Stimulated activated CD8-positive, alpha-beta memory T cell treated with anti-CD3 and anti-CD28 coated beads, Interleukin-2, amount 100 ng/mL, for 48 hours (primary cell): ENCODE data around the gene JMJD1C.

ENCODE experiments used
- DNase-seq, 2 donors: peaks; one replicate each; pipeline ENCODE4 v3.0.0-alpha.2; 2020; ENCODE audit warnings: low read depth in 2 of 2

The JMJD1C gene

GRCh38 chr10:63437116-63437949 lies 28.4 kb downstream of the JMJD1C start:
- DNase-seq = no peak

- DNase-seq = no peak
Measured at GRCh38 chr10:63436225-63436624, 29.6 kb downstream of the JMJD1C start.

DNA sequence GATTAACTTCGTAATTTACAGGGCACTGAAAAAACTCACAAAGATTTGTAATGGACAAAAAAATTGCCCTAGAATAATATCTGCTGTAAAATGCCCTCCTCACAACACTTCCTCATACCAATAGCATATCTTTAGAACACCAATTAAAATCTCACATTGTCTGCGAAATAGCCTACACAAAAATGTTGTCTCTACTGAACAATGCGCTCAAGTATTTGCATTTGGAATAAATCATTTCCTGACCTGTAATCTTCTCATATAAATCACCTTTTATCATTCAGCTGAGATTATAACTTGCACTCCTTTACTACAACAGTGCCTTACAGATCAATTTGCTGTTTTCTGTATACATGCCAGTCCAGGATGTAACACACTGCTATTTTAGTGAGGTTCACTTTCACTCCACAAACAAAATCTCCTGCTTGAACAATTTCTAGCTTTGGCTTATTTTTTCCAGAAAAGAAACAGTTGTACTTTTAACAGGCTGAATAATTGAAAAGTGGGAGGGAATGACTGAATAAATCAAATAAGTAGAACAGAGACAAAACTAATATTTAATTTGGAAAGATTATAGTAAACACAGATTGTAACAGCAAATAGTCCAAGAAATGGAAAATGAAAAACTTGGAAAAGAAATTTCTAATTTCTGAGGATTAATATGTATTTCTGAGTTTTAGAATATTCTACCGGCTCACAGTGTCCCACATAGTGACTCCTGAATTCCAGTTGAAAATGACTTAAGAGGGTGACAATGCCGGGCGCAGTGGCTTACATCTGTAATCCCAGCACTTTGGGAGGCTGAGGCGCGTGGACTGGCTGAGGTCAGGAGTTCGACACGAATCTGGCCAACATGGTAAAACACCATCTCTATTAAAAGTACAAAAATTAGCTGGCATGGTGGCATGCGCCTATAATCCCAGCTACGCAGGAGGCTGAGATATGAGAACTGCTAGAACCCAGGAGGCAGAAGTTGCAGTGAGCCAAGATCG lies 30.6 kb downstream of the JMJD1C start:
- DNase-seq = no peak

- no peak for DNase-seq
Measured at GRCh38 chr10:63431962-63432797, 33.6 kb downstream of the JMJD1C start.

- DNase-seq = no peak
Measured at GRCh38 chr10:63430999-63431356, 34.8 kb downstream of the JMJD1C start.

DNA sequence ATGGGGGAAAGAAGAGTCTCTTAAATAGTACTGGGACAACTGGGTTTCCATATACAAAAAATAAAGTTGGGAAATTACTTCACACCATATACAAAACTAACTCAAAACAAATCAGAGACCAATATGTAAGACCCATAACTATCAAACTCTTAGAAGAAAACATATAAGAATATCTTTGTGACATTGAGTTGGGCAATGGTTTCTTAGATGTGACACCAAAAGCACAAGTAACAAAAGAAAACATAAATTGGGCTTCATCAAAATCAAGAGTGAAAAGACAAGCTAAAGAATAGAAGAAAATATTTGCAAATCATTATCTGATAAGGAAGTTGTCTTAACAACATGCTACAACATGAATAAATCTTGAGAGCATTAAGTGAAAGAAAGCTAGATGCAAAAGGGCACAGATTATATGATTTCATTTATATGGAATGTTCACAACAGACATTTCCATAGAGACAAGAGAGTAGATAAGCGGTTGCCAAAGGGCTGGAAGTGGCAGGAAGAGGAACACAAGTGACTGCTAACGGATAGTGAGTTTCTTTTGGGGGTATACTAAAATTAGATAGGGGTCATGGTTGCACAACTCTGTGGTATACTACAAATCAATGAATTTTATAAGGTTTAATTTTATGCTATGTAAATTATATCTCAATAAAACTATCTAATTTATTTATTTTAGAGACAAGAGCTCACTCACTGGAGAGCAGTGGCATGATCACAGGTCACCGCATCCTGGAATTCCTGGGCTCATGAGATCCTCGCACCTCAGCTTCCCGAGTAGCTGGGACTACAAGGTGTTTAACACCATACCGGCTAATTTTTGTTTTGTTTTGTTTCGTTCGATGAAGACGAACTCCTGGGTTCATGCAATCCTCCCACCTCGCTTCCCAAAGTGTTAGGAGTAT lies 35.4 kb downstream of the JMJD1C start:
- DNase-seq = no peak

DNA sequence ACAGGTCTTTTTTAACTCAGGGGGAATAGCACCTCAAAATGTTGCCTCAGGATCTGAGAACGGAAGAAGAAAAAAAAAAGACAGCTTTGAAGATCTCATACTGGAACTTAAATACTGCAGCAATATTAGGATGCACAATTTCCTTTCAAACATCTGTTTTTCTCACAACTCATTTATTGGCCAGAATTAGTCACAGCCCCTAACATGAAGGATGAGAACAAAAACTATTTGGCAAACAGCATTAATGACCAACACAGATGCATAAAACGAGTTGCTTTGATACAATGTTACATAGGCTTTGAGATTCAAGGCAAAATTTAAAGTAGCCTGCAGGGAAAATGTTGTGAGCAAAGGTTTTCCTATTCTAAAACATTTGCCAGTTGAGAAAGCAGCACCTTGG lies 36.5 kb downstream of the JMJD1C start:
- no peak for DNase-seq

DNA sequence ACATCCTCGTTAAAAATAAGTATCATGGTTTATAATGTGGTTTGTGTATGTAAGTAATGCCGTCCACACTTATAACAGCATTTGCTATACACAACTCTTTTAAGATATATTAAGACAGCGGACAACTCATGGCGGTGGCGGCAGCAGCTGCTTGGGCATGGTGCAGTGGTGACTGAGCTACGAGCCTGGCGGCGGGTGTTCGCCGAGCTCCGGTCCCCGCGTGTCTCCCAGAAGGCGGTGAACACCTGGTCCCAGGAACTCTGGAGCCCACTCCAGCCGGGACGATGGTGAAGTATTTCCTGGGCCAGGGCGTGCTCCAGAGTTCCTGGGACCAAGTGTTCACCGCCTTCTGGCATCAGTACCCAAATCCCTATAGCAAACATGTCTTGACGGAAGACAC lies 38.8 kb downstream of the JMJD1C start:
- DNase-seq = no peak

DNA sequence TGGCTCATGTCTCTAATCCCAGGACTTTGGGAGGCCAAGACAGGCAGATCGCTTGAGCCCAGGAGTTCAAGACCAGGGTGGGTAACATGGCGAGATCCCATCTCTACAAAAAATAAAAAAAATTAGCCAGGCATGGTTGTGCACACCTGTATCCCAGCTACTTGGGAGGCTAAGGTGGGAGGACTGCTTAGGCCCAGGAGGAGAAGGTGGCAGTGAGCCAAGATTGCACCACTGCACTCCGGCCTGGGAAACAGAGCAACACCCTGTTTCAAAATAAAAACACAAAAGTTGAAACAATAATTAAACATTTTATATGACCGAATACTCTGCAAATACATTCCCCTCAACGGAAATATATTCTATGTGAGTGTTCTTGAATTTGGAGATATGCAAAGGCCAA lies 40.3 kb downstream of the JMJD1C start:
- no peak for DNase-seq

- no peak for DNase-seq
Measured at GRCh38 chr10:63424576-63424975, 41.2 kb downstream of the JMJD1C start.

DNA sequence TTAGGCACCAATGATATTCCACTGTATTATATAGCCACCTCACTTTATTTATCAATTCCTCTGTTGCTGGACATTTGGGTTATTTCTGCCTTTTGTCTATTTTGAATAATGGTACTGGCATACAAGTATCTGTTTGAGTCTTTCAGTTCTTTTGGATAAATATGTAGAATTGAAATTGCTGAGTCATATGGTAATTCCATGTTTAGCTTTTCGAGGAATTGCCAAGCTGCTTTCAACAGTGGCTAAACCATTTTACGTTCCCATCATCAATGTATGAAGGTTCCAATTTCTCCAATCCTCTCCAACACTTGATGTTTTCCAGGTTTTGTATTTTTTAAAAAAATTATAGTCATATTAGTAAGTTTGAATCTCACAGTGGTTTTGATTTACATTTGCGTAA lies 42.3 kb downstream of the JMJD1C start:
- no peak for DNase-seq

- no peak for DNase-seq
Measured at GRCh38 chr10:63421591-63421990, 44.2 kb downstream of the JMJD1C start.

DNA sequence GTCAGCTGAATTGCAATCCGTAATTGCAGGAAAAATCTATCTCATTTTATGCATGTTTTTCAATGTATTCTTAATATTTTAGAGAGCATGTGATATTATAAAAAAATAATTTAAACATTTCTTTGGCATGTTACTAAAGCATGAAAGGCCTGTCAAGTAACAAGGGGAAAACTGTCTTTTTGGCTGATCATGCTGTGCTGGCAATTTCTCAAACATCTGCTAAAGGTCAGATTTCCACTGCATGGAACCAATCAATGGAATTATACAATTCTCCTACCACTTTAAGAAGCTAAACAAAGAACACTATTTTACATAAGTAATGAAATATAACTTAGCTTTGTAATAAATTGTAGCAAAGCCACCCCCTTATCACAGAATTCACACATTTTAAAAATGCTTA lies 49.4 kb downstream of the JMJD1C start:
- no peak for DNase-seq

- DNase-seq = no peak
Measured at GRCh38 chr10:63415640-63416244, 50.0 kb downstream of the JMJD1C start.

DNA sequence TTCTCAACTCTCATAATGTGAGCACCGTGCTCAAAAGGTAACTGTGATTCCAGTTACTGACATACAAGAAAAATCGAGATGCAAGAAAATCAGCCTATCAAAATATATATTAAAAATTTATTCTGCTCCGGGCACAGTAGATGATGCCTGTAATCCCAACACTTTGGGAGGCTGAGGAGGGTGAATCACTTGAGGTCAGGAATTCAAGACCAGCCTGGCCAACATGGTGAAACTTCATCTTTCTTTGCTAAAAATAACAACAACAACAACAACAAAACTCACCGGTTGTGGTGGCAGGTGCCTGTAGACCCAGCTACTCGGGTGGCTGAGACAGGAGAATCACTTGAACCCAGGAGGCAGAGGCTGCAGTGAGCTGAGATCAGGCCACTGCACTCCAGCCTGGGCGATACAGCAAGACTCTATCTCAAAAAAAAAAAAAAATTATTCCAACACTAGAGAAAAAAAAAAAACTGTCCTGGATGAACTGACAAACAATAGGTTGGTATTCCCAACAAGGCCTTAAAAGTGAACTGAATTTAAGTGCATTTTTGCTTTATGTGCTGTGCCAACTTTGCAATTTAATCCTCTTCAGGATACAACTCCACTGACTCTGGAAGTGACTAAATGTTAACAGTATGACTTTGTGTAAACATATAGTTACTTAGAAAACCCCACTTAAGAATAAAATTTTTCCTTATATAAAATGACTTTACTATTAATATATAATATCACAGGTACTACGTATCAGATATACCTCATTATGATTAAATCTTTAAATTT lies 51.1 kb downstream of the JMJD1C start:
- DNase-seq = no peak

GRCh38 chr10:63413429-63413828 lies 52.3 kb downstream of the JMJD1C start:
- DNase-seq = no peak

DNA sequence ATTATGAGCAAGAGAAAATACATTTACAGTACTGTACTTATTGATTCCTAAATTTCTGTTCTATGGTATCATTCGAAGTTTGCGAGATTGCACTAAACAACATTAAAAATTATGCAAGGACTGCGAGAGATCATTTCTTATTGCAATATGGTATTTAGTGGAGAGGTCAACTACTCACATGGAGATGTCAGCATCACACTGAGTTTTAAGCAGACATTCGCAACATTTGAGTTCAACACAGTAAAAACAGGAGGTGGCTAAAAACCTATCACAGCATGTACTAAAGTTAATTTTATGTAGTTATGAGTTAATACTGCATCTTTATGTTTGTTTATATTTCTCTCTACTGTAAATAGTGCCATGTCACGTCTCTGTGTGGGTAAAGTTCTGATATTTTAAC lies 53.5 kb downstream of the JMJD1C start:
- no peak for DNase-seq

GRCh38 chr10:63410633-63411032 lies 55.1 kb downstream of the JMJD1C start:
- DNase-seq = no peak

DNA sequence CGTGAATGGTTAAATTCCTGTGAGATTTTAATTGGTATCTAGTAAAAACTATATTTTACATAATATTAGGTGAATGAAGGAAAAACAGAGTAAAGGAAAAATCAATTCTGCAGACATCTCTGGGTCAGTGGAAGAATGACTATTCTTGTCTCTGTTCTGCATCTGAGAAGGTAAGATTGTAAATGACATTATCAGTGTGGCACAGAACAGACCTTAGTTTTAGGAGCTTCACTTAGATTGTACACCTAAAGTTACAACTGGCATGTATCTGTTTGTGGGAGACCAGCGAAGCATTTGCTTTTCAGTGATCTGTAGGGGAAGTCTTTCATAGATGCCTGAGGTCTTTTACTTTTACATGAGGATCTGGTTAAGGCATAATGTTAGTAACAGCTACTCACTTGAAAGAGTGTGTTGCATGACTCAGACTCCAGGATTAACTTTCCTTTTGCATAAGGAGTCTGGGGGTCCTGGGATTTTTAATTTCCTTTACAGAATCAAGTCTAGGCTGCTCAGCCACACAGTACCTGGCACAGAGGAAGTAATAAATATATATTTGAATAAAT lies 56.2 kb downstream of the JMJD1C start:
- no peak for DNase-seq
